ENCODE measurements around the gene UCK2.
"Not testable (repeated sequence)": the region's sequence is repeated elsewhere in the genome, so short reads cannot be mapped to it uniquely, and the experiment has no call there.

Gene UCK2

GRCh38 chr1:165827268-165828102 is at the start of gene UCK2:
UCK2 (plus strand) TSS chr1:165827614; CDS start chr1:165827834, 220 bp downstream.
- no peak for DNase-seq (ENCODE audit: low read depth)
- TF ChIP-seq CTCF (IDR thresholded peaks at IDR 0.05; ENCODE audit: low read depth, low read length, missing control alignments): peak; percentile 4
- peak within 1 kb of the TSS; percentile 92 for H3K4me3 ChIP-seq (ENCODE audit: low read depth, low read length)

- not testable (repeated sequence) for DNase-seq (ENCODE audit: low read depth)
These were observed 49.2 kb upstream of the UCK2 start for GRCh38 chr1:165778197-165778596.

GRCh38 chr1:165783519-165783918 is 43.9 kb upstream of the UCK2 start:
- not testable (repeated sequence) for DNase-seq (ENCODE audit: low read depth); H3K4me3 ChIP-seq (ENCODE audit: low read depth, low read length)

More at GRCh38 chr1:165778197-165778596, 49.2 kb upstream of the UCK2 start:
- H3K4me3 ChIP-seq (ENCODE audit: low read depth, low read length): not testable (repeated sequence)

GRCh38 chr1:165787741-165788140 is 39.7 kb upstream of the UCK2 start:
- no peak for TF ChIP-seq CTCF (IDR thresholded peaks at IDR 0.05; ENCODE audit: low read depth, low read length, missing control alignments)
- DNase-seq (ENCODE audit: low read depth): no peak
- no peak overlapping the region for H3K4me3 ChIP-seq (ENCODE audit: low read depth, low read length)

- no peak for TF ChIP-seq CTCF (IDR thresholded peaks at IDR 0.05; ENCODE audit: low read depth, low read length, missing control alignments)
- H3K4me3 ChIP-seq (ENCODE audit: low read depth, low read length): no peak overlapping the region
- DNase-seq (ENCODE audit: low read depth): no peak
These were observed 33.5 kb upstream of the UCK2 start for GRCh38 chr1:165793951-165794350.

GRCh38 chr1:165795894-165796293 is 31.5 kb upstream of the UCK2 start:
- H3K4me3 ChIP-seq (ENCODE audit: low read depth, low read length): no peak overlapping the region
- DNase-seq (ENCODE audit: low read depth): no peak
- TF ChIP-seq CTCF (IDR thresholded peaks at IDR 0.05; ENCODE audit: low read depth, low read length, missing control alignments): no peak

- TF ChIP-seq CTCF (IDR thresholded peaks at IDR 0.05; ENCODE audit: low read depth, low read length, missing control alignments): no peak
- no peak overlapping the region for H3K4me3 ChIP-seq (ENCODE audit: low read depth, low read length)
- no peak for DNase-seq (ENCODE audit: low read depth)
These were observed 28.0 kb upstream of the UCK2 start for GRCh38 chr1:165799387-165799786.

- not testable (repeated sequence) for DNase-seq (ENCODE audit: low read depth); H3K4me3 ChIP-seq (ENCODE audit: low read depth, low read length)
These were observed 22.9 kb upstream of the UCK2 start for GRCh38 chr1:165804513-165804912.
